Measurements from ENCODE around the gene NEK1.
"Not testable (repeated sequence)": the region's sequence is repeated elsewhere in the genome, so short reads cannot be mapped to it uniquely, and the experiment has no call there.

NEK1 gene

DNA sequence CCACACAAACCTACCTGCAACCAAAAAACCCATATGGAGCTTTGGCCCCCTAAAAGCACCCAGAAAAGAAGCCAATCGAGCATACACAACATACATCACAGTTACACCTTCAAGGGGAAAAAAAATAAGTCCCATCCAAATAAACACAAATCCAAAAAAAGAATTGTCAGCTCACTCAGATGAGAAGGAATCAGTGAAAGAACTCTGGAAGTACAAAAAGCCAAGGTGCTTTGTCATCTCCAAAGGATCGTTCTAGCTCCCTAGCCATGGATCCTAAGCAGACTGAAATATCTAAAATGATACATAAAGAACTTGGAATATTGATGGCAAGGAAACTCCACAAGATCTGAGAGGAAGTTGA is 119.2 kb downstream of the NEK1 start:
- DNase-seq (ENCODE audit: low spot score) = no peak

- peak; percentile 18 for DNase-seq (ENCODE audit: low spot score)
These were observed 119.8 kb downstream of the NEK1 start for GRCh38 chr4:169492436-169493163.

DNA sequence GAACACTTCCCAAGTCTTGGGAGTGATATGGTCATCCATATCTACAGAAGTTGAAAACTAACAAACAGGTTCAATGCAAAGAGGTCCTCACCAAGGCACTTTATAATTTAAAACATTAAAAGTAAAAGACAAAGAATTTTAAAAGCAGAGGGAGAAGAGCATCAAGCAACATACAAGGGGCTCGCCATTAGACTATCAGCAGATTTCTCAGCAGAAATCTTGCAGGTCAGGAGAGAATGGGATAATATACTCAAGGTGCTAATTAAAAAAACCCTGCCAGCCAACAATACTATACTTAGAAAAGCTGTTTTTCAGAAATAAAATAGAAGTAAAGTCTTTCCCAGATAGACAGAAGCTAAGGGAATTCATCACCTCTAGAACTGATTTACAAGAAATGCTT is 121.2 kb downstream of the NEK1 start:
- no peak for DNase-seq (ENCODE audit: low spot score)

GRCh38 chr4:169489306-169489705 is 123.1 kb downstream of the NEK1 start:
- no peak for DNase-seq (ENCODE audit: low spot score)

DNA sequence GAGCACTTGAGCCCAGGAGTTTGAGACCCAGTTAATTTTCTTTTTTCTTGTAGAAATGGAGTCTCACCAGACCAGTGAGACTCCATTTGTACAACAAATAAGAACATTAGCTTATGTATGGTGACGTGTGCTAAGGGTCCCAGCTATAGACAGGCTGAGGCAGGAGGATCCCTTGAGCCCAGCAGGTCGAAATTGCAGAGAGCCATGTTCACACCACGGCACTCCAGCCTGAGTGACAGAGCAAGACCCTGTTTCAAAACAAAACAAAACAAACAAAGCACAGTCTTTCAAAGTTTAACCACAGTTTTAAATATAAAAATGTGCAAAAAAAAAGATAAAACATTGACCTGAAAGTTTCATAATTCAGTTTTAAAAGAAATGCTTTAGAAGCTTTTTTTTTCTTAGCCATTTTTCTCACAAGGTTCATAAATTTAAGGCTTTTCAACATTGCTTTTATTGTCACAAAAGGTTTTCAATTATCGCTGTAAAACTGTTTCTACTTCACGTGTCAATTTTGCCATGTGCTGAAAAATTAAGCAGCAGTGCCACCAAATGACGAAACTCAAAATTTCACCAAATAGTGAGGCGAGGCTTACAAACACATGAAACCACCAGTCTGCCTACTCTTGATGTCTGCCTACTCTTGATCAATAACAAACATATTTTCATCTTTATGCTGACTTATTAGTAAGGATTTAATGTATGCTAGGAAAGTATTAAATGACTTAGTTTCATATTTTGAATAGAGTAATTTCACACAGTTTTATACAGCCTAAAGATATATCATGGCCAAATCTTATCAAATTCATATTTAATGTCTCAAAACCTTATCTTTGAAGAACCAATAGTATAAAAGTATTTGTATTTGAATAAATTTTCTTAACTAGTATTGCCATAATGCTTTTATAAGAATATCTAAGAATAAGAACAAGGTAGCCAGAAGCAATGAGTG is 126.3 kb downstream of the NEK1 start:
- DNase-seq (ENCODE audit: low spot score) = peak; percentile 56

GRCh38 chr4:169485086-169485485 is 127.3 kb downstream of the NEK1 start:
- no peak for DNase-seq (ENCODE audit: low spot score)

- DNase-seq (ENCODE audit: low spot score) = no peak
These were observed 127.9 kb downstream of the NEK1 start for GRCh38 chr4:169484485-169484884.

DNA sequence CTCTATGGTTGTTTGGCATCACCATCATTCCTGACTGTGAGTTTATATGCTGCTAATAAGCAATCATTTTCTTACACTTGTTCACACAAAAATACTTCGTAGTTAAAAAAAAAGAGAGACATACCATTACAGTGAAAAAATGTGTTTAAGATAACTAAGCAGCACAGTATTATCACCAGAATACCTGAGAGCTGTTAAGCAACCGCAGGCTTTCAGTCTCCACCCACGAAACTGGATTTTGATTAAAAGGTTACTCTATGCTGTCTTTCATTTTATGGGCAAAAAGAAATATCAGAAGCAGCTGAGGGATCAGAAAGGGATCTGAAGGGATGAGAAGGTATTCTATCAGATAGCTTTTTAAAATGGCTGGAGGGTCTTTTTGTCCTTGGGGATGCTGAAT is 148.3 kb downstream of the NEK1 start:
- DNase-seq (ENCODE audit: low spot score) = no peak

GRCh38 chr4:169460081-169460480 is 152.3 kb downstream of the NEK1 start:
- no peak for DNase-seq (ENCODE audit: low spot score)

GRCh38 chr4:169458575-169458974 is 153.8 kb downstream of the NEK1 start:
- DNase-seq (ENCODE audit: low spot score) = no peak

DNA sequence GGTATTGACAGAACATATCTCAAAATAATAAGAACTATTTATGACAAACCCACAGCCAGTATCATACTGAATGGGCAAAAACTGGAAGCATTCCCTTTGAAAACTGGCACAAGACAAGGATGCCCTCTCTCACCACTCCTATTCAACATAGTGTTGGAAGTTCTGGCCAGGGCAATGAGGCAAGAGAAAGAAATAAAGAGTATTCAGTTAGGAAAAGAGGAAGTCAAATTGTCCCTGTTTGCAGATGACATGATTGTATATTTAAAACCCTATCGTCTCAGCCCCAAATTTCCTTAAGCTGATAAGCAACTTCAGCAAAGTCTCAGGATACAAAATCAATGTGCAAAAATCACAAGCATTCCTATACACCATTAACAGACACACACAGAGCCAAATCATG is 159.7 kb downstream of the NEK1 start:
- not testable (repeated sequence) for DNase-seq (ENCODE audit: low spot score)

- not testable (repeated sequence) for DNase-seq (ENCODE audit: low spot score)
These were observed 163.4 kb downstream of the NEK1 start for GRCh38 chr4:169448935-169449334.

DNA sequence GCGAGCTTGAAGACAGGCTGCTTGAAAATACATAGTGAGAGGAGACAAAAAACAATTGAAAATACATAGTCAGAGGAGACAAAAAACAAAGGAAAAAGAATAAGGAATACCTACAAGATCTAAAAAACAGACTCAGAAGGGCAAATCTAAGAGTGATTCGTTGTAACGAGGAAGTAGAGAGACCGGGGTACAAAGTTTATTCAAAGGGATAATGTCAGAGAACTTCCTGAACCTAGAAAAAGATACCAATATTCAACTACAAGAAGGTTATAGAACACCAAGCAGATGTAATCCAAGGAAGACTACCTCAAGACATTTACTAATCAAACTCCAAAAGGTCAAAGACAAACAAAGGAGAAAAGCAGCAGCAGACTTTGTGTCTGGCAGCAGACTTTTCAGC is 165.6 kb downstream of the NEK1 start:
- DNase-seq (ENCODE audit: low spot score) = no peak

DNA sequence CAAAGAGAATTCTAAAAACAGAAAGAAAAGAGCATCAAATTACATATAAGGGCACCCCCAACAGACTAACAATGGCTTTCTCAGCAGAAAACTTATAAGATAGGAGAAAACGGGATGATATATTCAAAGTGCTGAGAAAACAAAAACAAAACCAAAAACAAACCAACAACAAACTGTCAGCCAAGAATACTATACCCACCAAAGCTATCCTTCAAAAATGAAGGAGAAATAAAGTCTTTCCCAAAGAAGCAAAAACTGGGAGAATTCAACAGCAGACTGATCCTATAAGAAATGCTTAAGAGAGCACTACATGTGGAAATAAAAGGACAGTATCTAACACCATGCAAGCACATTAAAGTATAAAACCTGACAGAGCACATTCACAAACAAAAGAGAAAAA is 168.6 kb downstream of the NEK1 start:
- DNase-seq (ENCODE audit: low spot score) = no peak

- peak; percentile 53 for DNase-seq (ENCODE audit: low spot score)
These were observed 171.9 kb downstream of the NEK1 start for GRCh38 chr4:169440446-169440845.

- no peak for DNase-seq (ENCODE audit: low spot score)
These were observed 173.1 kb downstream of the NEK1 start for GRCh38 chr4:169439244-169439643.

GRCh38 chr4:169438057-169438480 is 174.3 kb downstream of the NEK1 start:
- no peak for DNase-seq (ENCODE audit: low spot score)

GRCh38 chr4:169437299-169438047 is 174.9 kb downstream of the NEK1 start:
- no peak for DNase-seq (ENCODE audit: low spot score)

- no peak for DNase-seq (ENCODE audit: low spot score)
These were observed 175.6 kb downstream of the NEK1 start for GRCh38 chr4:169436734-169437133.

DNA sequence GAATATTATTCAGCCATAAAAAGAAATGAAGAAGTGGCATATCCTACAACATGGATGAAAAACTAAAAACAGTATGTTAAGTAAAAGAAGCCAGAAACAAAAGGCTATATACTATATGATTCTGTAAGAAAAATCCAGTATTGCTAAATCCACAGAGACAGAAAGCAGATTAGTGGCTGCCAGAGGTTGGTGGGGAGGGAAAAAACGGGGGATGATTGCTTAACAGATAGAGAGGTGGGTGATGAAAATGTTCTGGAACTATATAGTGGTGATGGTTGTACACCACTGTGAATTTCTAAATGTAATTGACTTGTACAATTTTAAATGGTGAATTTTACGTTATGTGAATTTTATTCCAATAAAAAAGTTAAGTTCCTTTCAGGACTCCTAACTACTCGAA is 184.0 kb downstream of the NEK1 start:
- no peak for DNase-seq (ENCODE audit: low spot score)

GRCh38 chr4:169427727-169428126 is 184.7 kb downstream of the NEK1 start:
- not testable (repeated sequence) for DNase-seq (ENCODE audit: low spot score)

- DNase-seq (ENCODE audit: low spot score) = no peak
These were observed 192.1 kb downstream of the NEK1 start for GRCh38 chr4:169420291-169420690.
